OCI-M2 (cell line): ENCODE data around the gene SLC38A2.

Source experiments
- DNase-seq: peaks from one replicate; lab custom pipeline; 2025; ENCODE audit not compliant: unreplicated experiment; lab: John Stamatoyannopoulos, UW

The SLC38A2 gene

DNA sequence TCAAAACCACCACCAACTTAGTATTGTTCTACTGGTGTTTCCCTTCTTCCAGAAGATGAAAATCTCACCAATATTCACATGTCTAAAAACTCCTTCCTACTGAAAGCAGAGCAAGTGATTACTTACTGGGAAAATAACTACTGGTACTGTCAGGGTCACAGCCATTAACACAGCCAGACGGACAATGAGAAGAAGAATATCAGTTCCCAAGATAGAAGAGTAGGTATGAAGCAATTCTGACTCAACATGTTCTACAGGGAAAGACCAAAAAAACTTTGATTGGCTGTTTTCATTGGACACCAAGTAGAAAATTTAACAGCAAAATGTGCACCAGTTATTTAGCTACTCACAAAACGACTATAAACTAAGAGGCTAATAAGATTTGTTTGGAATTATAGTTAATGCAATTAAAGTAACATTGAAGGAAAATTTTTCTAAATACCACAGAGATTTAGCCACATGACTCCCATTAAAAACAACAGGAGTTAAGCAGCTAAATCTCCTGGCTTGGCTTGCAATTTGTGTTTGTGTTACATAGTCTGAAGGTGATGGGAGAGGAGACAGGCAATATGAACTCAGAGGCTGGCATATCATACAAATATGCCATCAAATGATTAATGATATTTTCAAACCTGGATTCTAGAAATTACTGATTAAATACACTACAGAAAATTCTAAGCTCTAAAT, 9.5 kb downstream of the SLC38A2 start:
- no peak for DNase-seq

DNA sequence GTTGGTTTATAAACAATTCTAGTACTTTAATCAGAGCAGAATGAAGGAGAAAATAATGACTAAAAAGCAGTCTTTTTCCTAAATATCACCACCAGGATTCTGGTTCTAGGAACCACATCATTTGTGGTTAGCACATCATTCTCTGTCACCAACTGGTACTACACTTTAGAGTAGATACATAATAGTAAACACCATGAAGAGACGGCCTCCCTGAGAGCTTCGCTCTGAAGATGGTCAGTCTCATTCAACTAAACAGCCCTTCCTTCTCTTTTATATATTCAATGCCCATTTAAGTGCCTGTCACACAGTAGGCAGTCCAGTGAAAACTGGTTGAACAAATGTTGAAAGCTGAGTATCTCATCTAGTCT, 10.9 kb downstream of the SLC38A2 start:
- DNase-seq = no peak

DNA sequence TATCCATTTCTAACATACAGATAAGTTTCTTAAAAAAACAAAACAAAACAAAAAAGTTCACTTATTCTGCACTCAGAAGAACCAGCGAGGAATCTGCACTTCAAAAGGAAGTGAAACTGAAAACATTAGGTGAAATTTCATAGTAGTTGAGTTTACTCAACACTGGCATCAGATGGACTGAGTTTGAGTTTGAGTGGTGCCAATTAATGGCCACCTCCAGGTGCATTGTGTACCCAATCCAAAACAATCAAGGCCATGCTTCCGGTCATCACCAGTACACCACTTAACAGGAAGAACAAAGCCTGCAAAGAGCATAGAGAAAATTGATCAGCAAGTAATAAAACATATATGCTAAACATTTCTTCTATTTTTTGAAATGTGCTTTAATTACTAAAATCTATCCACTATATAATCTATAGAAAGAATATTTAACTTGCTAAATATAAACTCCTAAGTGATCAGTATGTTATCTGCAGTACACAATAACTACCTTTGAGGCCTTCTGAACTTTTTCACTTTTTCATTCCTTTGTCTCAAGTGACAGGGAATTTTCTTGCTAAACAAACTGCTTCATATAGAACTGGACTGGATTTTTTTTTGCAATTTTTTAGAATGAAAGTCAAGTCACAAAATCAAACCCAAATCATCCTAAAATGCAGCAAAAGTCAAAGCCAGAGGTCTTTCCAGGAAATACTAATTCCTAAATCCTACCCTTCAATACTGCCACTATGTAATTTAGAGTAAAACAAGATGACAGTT, 11.5 kb downstream of the SLC38A2 start:
- DNase-seq = no peak

DNA sequence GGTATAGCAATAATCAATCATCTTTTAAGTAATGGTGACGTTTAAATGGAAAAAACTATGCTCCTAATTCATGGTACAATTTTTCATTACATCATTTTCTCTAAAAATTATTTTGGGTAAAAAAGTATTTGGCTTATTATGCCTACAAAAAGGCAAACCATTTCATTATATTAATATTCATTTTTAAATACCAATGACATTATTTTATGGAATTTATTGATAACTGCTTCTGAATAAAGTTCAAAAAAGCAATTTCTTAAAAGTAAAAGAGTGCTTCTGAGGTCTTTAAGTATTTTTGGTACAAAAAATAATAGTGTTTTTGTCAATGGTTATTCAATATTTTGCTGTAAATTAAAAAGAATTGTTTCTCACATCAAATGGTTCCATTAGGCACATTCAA, 12.2 kb downstream of the SLC38A2 start:
- DNase-seq = no peak

DNA sequence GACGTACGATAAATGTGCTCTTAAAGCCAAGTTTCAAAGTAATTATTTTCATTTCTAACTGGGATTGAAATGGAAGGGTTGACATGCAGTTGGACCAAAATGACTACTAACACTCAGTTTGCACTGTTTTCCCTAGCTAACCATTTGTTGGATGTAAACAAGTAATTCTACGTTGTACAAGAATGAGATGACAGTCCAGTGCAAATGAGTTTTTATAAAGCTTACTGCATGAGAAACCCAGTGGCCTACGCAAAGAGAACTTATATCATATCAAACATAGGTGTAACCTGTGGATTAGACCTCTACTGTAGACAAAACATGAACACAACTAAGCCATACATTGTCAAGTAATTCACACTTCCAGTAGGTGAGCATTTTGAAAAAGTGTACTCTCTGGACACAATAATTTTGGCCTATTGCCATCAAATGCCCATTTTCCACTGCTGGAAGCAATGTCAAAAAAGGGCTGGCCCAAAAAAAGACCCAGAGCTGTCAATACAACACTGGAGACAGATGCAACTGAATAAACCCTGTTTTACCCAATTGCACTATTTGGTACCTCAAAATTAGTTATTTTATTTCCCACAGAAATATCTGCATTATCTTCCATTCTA, 12.8 kb downstream of the SLC38A2 start:
- DNase-seq = no peak

DNA sequence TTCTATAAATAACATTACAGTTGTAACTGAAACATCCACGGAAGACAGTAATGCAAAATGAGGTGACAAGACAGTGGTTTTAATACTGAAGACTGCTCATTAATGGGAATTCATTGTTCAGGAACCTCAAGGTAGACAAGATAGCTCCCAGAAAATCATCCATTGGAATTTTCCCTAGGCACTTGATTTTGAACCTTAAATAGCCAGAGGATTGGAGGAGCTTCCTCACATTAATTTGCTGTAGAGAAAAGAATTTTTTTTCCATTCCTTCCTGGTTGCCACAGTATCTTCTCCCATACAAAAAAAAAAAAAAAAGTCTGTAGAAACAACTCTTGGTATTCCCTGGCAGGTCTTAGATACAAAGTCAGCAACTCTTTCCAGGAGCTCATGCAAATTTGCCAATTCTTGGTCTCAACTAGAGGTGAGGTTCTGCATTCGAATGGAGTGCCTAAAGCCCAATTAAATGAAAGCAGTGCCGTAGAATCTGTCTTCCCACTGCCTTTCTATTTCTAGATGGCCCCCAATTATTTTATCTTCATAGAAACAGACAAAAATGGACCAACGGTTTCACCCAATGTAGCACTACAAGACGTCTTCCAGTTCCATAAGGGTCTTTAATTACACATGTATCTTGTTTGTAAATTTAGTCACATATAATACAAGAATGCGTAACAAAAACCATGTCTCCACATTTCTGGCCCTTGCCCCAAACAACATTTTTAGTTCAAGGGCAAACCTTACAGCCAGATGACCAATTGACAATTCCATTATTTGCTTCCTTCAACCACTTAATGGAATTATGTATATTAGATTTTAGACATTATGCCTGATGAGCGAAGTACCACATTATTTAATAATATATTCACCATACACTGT, 13.5 kb downstream of the SLC38A2 start:
- DNase-seq = no peak

DNA sequence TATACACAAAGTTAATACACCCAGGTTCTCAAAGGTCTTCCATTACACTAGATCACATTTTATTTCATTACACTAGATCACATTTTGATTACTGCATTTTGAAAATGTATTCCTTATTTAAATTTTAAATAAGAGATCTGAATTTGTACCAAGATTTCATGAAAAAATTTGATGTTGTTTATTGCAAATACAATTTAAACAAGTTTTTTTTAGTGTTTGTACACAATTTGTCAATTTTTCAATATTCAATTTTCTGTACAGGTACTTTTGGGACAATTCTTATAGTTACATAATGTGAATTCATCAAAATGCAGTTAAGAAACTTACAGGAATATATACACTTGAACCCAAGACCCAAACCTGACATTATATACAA, 14.3 kb downstream of the SLC38A2 start:
- DNase-seq = no peak

DNA sequence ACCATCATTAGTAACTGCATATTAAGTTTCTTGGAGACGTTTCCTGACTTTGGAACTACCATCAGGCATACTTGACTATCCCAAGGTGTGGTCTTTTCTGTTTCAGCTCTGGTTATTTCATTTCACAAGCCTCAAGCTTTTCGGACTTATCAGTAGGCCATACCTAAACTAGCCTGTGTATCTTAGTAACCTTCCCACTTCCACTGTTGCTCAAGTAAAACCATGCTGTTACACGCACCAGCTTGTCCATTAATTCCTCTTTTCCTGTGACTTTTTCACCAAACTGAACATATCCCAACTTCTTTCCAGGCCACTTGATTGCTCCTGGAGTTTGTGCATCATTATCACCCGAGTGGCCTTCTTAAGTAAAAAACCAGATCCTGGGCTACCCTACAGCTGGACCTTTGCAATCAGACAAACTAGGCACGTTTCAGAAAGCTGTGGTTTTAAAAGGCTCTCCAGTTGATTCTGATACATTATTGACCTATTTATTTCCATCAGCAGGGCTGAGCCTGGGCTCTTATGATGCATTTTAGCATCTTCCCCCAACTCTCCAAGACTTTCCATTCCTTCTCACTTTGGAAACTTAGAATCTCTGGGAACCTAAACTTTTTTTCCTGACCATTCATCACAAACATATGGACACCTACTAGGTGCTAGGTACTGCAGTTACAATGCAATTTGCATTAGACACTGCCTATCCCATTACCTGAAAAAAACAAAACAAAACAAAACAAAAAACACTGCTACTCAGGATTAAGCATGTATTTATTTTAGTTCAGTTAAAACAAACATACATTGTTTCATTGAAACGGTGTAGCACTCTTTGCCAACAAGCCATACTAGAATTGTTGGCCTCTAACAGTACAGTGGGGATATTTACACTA, 14.9 kb downstream of the SLC38A2 start:
- DNase-seq = no peak

DNA sequence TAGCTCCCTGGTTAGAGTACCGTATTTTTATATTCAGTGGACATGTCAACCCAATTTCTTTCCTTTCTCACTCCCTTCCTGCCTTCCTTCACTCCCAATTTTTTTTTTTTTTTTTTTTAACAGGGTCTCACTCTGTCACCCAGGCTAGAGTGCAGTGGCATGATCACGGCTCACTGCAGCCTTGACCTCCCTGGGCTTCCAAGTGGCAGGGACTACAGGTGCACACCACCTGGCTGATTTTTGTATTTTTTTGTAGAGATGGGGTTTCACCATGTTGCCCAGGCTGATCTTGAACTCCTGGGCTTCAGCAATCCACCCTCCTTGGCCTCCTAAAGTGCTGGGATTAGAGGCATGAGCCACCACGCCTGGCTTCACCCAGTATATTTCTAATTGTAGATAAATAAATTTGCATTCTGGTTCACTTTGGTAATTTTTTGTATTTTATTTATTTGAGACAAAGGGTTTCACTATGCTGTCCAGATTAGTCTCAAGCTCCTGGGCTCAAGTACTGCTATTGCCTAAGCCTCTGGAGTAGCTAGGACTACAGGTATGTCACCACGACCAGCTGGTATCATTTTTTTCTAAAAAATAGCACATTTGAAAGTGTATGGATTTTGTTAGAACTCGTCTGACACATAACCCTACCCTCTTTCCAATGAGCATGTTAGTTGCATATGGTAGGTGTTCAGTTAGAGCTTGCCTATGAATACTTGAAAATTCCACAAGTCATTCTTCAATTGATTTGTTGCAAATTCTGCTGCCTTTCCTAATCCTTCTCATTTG, 15.7 kb downstream of the SLC38A2 start:
- no peak for DNase-seq

DNA sequence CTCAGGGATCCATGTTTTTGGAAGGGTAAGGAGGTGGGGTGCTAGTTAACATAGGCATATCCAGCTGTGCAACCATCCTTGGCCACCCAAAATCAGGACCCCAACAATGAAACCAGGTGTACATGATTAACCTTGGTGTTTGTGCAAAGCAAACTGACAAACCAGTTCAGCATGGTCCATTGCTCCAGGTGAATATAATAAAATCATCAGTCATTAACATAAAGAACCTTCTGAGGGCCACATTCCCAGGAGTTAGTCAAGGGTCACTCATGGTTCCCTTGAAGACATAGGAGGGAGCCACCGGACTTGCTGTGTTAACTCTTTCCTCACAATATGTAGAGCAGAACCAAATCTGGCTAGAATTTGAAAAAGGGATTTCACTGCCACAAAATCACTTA, 17.8 kb downstream of the SLC38A2 start:
- DNase-seq = no peak

DNA sequence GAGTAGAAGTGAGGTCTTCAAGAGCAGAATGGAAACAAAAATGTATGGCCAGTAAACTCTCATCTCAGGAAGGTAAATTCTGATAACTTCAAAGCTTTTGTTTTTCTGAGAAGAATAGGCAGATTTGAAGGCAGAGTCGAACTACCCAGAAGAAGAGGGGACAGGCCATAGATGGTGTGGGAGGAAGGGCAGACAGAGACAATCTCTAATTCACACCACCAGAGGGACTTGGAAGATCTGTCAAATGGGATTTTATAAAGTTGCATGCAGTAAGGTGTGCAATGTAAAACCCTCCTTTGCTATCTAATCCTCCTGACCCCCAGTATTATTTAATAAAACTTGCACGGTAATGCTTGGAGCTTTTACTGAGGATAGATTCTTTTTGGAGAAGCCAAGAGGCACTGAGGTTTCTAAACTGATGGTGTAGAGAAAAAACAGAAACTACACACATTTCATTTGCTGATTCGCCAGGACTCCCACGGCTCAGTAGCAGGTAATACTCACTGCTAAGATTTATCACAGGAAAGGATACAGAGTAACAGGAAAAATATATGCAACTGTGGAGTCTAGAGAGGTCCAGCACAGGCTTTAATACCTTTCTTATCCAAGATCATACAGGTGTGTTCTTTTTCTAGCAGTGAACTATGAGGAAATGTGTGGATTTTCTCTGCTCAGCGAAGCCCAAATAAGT, 18.3 kb downstream of the SLC38A2 start:
- no peak for DNase-seq

DNA sequence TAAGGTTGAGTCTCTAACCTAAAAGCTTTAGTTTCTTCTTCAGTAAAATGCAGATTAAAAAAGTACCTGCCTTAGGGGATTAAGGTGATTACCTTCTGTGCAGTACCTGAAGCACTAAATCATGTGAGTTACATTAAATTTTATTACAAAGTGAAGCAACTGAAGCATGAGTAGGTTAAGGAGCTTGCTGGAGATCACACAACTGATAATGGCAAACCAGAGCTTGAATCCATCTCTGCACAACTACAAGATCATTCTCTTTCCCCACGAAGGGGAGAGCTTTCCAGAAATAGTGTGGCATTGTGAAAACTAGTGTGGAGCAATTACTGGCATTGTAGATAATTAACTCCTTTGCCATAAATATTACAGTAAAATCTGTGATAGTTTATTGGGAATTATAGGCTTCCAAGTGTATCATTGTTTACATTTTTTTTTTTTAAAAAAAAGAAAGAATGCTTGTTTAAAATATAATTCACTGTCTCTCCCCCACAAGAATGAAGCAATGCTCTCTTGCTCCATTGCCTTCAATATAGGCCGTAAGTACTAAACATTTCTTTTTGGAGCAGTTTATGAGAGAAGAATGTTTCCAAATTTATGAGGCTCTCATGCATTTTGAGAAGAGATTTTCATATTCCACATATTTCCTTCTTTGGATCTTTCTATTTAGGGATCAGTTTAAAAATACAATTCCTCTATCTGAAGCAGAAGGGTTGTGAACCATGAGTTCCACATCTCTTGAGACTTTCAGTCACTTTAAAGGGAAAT, 20.5 kb downstream of the SLC38A2 start:
- DNase-seq = no peak

DNA sequence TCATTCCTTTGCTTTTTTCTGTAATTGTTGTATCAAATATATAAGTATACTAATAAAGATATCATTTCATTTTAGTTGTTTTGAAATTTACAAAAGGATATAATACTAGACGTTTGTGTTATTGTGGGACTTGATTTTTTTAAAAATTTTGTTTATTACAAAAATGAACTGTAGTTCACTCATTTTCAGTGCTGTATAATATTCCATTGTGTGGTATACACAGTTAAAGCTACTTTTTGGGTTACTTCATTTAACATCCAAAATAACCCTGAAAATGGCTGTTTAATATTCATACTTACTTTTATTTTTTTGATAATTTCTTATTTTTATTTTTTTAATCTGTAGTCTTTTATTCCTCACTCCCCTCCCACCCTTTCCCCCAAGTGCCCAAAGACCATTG, 21.4 kb downstream of the SLC38A2 start:
- no peak for DNase-seq

DNA sequence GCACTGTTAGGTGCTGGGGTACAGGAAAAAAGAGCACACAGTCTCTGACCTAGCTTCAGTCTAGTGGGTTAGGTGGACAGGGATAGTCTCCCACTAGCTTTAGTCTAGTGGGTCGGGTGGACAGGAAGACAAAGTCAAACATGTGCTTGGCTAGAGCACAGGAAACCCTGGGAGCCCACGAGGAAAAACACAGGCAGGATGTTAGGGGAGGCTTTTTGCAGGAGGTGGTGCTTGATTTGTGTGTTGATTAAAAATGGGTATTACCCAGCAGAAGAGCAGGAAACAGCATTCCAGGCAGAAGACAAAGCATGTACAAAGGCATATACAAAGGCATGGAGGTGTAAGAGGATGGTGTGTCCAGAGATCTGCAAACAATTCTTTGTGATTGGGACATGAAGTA, 23.3 kb downstream of the SLC38A2 start:
- no peak for DNase-seq

DNA sequence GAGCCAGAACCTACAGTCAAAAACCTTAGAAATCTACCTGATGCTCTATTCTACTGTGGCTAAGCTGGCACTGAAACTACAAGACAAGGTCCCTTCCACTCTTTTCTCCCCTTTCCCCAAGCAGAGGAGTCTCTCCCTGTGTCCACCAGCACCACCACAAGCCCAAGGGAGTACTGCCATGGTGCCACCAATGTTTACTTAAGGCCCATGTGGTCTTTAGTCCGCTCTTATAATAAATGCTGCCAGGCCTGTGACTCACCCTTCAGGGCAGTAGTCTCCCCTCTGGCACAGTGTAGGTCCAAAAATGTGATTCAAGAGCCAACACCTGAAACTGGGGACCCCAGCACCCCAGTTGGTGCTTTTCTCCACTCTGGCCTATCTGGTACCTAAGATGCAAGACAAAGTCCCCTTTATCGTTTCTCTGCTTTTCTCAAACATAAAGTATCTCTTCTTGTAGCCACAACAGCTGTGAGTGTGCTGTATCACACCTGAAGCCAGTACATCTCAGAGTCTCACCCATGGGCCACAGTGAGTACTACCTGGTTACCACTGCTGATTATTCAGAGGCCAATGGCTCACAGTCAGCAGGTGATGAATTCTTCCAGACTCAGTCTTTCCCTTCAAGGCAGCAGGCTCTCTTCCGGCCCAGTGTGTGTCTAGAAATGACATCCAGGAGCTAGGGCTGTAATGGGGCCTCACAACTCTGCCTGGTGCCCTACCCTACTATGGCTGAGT, 29.3 kb downstream of the SLC38A2 start:
- no peak for DNase-seq

DNA sequence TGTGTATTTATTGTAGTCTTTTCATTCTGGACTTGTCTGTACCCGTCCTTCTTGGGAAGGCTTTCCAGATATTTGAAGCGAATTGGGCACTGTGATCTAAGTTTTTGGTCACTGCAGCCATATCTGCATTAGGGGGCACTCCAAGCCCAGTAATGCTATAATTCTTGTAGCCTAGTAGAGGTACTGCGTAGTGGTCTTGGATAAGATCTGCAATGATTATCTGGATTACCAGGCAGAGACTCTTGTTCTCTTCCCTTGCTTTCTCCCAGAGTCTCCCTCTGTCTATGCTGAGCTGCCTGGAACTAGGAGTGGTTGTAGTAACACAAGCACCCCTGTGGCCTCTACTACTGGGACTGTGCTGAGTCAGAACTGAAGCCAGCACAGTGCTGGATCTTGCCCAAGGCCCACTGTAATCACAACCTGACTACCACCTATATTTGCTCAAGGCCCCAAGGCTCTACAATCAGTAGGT, 30.0 kb downstream of the SLC38A2 start:
- DNase-seq = no peak

DNA sequence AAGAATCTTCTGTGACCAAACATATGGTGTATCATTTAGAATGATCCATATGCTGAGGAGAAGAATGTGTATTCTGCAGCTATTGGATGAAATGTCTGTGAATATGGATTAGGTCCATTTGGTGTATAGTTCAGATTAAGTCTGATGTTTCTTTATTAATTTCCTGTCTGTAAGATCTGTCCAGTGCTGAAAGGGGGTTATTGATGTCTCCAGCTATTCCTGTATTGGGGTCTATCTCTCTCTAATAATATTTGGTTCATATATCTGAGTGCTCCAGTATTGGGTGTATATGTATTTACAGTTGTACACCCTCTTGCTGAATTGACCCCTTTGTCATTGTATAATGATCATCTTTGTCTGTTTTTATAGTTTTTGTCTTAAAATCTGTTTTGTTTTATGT, 33.5 kb downstream of the SLC38A2 start:
- DNase-seq = no peak

DNA sequence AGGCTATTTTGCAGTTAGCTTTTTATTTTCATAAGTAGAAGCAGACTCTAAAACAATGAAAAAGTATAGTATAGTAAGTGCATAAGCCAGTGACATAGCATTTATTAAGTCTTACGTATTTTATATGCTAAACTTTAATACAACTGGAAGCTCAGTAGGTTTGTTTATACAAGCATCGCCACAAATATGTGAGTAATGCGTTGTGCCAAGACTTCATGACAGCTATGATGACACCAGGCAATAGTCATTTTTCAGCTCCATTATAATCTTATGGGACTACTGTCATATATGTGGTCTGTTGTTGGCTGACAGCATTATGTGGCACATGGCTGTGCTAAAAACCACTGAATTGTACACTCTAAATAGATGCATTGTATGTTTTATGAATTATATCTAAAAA, 40.3 kb downstream of the SLC38A2 start:
- no peak for DNase-seq
